ENCODE data around the gene GON7. TPM values are rescaled to one million over a fixed set of nuclear protein-coding genes. Genes with fewer than 3 reads are reported as not detected.
"Not testable (repeated sequence)": the region's sequence is repeated elsewhere in the genome, so short reads cannot be mapped to it uniquely, and the experiment has no call there.

Gene GON7
- total RNA-seq, 1 donor from 2014 or later = 7.4 TPM

DNA sequence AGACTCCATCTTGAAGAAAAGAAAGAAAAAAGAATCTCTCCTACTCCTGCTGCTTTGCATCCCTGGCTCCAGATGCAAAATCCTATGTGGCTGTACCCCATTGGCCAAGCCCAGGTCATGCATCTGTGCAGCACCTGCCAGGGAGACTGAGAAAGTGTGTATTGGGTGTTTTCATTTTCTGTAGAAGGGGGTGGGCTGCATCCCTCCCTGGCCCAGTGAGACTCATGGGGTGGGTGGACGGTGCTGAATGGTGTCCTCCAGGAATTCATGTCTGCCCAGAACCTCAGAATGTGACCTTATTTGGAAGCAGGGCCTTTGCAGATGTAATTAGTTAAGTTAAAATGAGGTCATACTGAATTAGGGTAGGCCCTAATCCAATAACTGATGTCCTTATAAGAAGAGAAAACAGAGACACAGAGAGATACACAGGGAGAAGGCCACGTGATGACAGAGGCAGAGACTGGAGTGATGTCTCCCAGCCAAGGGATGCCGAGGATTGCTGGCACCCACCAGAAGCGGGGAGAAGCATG is 45.4 kb downstream of the GON7 start:
- no peak overlapping the region for H3K4me3 ChIP-seq
- H3K27ac ChIP-seq = no peak overlapping the region
- TF ChIP-seq POLR2AphosphoS5 (IDR thresholded peaks at IDR 0.05; ENCODE audit: insufficient read depth in 1 of 2, low read depth in 1 of 2) (no peak), POLR2A (IDR thresholded peaks at IDR 0.05) (no peak)
- TF ChIP-seq, protein P1, sequence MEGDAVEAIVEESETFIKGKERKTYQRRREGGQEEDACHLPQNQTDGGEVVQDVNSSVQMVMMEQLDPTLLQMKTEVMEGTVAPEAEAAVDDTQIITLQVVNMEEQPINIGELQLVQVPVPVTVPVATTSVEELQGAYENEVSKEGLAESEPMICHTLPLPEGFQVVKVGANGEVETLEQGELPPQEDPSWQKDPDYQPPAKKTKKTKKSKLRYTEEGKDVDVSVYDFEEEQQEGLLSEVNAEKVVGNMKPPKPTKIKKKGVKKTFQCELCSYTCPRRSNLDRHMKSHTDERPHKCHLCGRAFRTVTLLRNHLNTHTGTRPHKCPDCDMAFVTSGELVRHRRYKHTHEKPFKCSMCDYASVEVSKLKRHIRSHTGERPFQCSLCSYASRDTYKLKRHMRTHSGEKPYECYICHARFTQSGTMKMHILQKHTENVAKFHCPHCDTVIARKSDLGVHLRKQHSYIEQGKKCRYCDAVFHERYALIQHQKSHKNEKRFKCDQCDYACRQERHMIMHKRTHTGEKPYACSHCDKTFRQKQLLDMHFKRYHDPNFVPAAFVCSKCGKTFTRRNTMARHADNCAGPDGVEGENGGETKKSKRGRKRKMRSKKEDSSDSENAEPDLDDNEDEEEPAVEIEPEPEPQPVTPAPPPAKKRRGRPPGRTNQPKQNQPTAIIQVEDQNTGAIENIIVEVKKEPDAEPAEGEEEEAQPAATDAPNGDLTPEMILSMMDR (IDR thresholded peaks at IDR 0.05) = no peak
- H3K36me3 ChIP-seq = no peaks in the 10 kb centered on the region
- no peaks in the 10 kb centered on the region for H3K9me3 ChIP-seq
- intact Hi-C loops (cut with DNase I) = no loop called here
- no peaks in the 10 kb centered on the region for H3K4me1 ChIP-seq
- no peaks in the 10 kb centered on the region for H3K27me3 ChIP-seq
- no peak for DNase-seq (ENCODE audit: extremely low spot score in 2 of 2)

GRCh38 chr14:93160353-93160801 is 46.5 kb downstream of the GON7 start:
- DNase-seq (ENCODE audit: extremely low spot score in 2 of 2) = no peak
- no peak overlapping the region for H3K27ac ChIP-seq
- H3K4me1 ChIP-seq = no peaks in the 10 kb centered on the region
- H3K27me3 ChIP-seq = no peaks in the 10 kb centered on the region
- H3K4me3 ChIP-seq = no peak overlapping the region
- H3K9me3 ChIP-seq = no peaks in the 10 kb centered on the region
- TF ChIP-seq, protein P1 (IDR thresholded peaks at IDR 0.05) = no peak
- TF ChIP-seq POLR2A (IDR thresholded peaks at IDR 0.05) (no peak), POLR2AphosphoS5 (IDR thresholded peaks at IDR 0.05; ENCODE audit: insufficient read depth in 1 of 2, low read depth in 1 of 2) (no peak)
- intact Hi-C loops (cut with DNase I) = no loop called here
- no peaks in the 10 kb centered on the region for H3K36me3 ChIP-seq

GRCh38 chr14:93159625-93160352 is 47.1 kb downstream of the GON7 start:
- DNase-seq (ENCODE audit: extremely low spot score in 2 of 2); H3K4me1 ChIP-seq; H3K27ac ChIP-seq; H3K36me3 ChIP-seq; H3K4me3 ChIP-seq; H3K9me3 ChIP-seq; intact Hi-C loops (cut with DNase I); H3K27me3 ChIP-seq: not testable (repeated sequence)

DNA sequence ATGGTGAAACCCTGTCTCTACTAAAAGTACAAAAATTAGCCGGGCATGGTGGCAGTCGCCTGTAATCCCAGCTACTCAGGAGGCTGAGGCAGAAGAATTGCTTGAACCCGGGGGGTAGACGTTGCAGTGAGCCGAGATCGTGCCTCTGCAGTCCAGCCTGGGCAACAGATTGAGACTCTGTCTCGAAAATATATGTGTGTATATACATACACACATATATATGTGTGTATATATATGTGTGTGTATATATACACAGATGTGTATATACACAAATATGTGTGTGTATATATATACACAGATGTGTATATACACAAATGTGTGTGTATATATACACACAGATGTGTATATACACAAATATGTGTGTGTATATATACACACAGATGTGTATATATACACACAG is 48.5 kb downstream of the GON7 start:
- H3K36me3 ChIP-seq; H3K4me3 ChIP-seq; H3K4me1 ChIP-seq; H3K27me3 ChIP-seq; H3K27ac ChIP-seq; H3K9me3 ChIP-seq; DNase-seq (ENCODE audit: extremely low spot score in 2 of 2); intact Hi-C loops (cut with DNase I): not testable (repeated sequence)

GRCh38 chr14:93156693-93157369 is 50.0 kb downstream of the GON7 start:
- Histone ChIP-seq H3K4me3 (no peak overlapping the region), H3K9me3 (no peaks in the 10 kb centered on the region), H3K36me3 (no peaks in the 10 kb centered on the region), H3K4me1 (no peaks in the 10 kb centered on the region), H3K27ac (no peak overlapping the region), H3K27me3 (no peaks in the 10 kb centered on the region)
- TF ChIP-seq POLR2A (IDR thresholded peaks at IDR 0.05) (no peak), POLR2AphosphoS5 (IDR thresholded peaks at IDR 0.05; ENCODE audit: insufficient read depth in 1 of 2, low read depth in 1 of 2) (no peak)
- TF ChIP-seq, protein P1 (IDR thresholded peaks at IDR 0.05) = no peak
- intact Hi-C loops (cut with DNase I) = no loop called here
- no peak for DNase-seq (ENCODE audit: extremely low spot score in 2 of 2)

GRCh38 chr14:93155667-93156066 is 51.2 kb downstream of the GON7 start:
- H3K27me3 ChIP-seq = no peaks in the 10 kb centered on the region
- no peak for TF ChIP-seq POLR2A (IDR thresholded peaks at IDR 0.05)
- TF ChIP-seq POLR2AphosphoS5 (IDR thresholded peaks at IDR 0.05; ENCODE audit: insufficient read depth in 1 of 2, low read depth in 1 of 2) = no peak
- TF ChIP-seq, protein P1 (IDR thresholded peaks at IDR 0.05) = no peak
- DNase-seq (ENCODE audit: extremely low spot score in 2 of 2) = no peak
- no peak overlapping the region for H3K4me3 ChIP-seq
- no peak overlapping the region for H3K27ac ChIP-seq
- intact Hi-C loops (cut with DNase I) = no loop called here
- peaks cover 6% of the 10 kb centered on the region for H3K4me1 ChIP-seq
- no peaks in the 10 kb centered on the region for H3K9me3 ChIP-seq
- H3K36me3 ChIP-seq = no peaks in the 10 kb centered on the region

All from vagina (tissue), 2 donors.